ENCODE measurements around the gene ULK1. TPM values are rescaled to one million over a fixed set of nuclear protein-coding genes. Genes with fewer than 3 reads are reported as not detected.
A peak's percentile ranks its signal among the peaks of the same experiment; 100 is the strongest.

ULK1 gene
- total and polyA plus RNA-seq, 2 experiments from 2014 or later = 8.4 to 33.8 TPM

DNA sequence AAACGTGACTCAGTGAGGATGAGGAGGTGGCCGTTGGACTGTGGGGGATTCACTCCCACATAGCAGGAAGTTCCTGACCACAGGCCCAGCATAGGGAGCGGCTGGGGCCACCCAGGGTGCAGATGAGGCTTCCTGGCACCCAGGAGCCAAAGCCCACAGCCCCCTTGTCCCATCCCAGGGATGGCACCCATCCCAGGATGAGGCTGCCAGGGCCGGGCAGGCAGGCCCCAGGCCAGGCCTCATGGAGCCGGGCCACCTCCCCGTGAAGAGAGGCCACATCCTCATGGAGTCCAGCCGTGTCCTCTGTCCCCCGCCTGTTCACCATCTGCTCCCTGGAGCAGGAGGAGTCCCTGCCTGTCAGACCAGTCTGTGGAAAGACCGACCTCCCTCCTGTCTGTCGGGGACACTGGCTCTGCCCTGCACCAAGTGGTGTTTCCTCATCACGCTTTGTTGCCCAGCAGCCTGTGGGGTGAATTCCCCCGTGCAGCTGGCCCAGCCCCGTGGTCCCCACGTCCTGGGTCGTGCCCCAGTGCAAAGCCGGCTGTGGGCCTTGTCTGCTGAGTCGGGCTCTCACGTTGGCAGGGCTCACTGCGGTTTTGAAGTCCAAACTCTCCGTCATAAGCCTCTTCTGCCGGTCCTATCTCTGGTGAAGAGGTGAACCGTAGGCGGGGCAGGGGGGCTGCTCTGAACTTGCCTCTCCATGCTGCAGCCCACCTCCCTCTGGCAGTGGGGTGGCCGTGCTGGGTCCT, 41.7 kb upstream of the ULK1 start:
- no peaks in the 10 kb centered on the region for H3K36me3 ChIP-seq (ENCODE audit: insufficient read depth)
- no peaks in the 10 kb centered on the region for H3K27me3 ChIP-seq (ENCODE audit: insufficient read depth)
- no peak overlapping the region for H3K4me2 ChIP-seq
- H3F3A ChIP-seq (replicated peaks; ENCODE audit: low read depth) = peaks cover 22% of the 10 kb centered on the region
- H3K27ac ChIP-seq (ENCODE audit: low read depth) = no peak overlapping the region
- ATAC-seq (no peak), DNase-seq (ENCODE audit: low spot score) (no peak)
- peaks cover 11% of the 10 kb centered on the region for H3K4me1 Mint-ChIP-seq
- H3K4me1 ChIP-seq (ENCODE audit: insufficient read depth) = no peaks in the 10 kb centered on the region
- peaks cover 34% of the 10 kb centered on the region for H3K27me3 Mint-ChIP-seq (ENCODE audit: insufficient read depth, low read depth, poor library complexity)
- H3K9me2 ChIP-seq (ENCODE audit: insufficient read depth) = no peaks in the 10 kb centered on the region
- H3K9me3 Mint-ChIP-seq = peaks cover 6% of the 10 kb centered on the region; the same call in 1 of the 3 replicates
- H3K4me3 ChIP-seq = no peak overlapping the region
- H2AFZ ChIP-seq = no peak overlapping the region
- no peaks in the 10 kb centered on the region for H4K20me1 ChIP-seq (replicated peaks; ENCODE audit: insufficient read depth)
- peak overlapping the region; percentile 80; the same call in 1 of the 2 replicates for H3K27ac Mint-ChIP-seq
- H3K79me2 ChIP-seq (replicated peaks; ENCODE audit: insufficient read depth) = no peaks in the 10 kb centered on the region
- no peak for TF ChIP-seq CREB1 (CRISPR knock-in tag; IDR thresholded peaks at IDR 0.05; ENCODE audit: low read depth)
- peak; percentile 41; the same call in 1 of the 2 replicates for TF ChIP-seq POLR2AphosphoS5 (IDR thresholded peaks at IDR 0.05; ENCODE audit: low read depth)
- peaks cover 20% of the 10 kb centered on the region for H3K36me3 Mint-ChIP-seq (ENCODE audit: low read depth)
- no peak overlapping the region for H3K4me3 Mint-ChIP-seq

DNA sequence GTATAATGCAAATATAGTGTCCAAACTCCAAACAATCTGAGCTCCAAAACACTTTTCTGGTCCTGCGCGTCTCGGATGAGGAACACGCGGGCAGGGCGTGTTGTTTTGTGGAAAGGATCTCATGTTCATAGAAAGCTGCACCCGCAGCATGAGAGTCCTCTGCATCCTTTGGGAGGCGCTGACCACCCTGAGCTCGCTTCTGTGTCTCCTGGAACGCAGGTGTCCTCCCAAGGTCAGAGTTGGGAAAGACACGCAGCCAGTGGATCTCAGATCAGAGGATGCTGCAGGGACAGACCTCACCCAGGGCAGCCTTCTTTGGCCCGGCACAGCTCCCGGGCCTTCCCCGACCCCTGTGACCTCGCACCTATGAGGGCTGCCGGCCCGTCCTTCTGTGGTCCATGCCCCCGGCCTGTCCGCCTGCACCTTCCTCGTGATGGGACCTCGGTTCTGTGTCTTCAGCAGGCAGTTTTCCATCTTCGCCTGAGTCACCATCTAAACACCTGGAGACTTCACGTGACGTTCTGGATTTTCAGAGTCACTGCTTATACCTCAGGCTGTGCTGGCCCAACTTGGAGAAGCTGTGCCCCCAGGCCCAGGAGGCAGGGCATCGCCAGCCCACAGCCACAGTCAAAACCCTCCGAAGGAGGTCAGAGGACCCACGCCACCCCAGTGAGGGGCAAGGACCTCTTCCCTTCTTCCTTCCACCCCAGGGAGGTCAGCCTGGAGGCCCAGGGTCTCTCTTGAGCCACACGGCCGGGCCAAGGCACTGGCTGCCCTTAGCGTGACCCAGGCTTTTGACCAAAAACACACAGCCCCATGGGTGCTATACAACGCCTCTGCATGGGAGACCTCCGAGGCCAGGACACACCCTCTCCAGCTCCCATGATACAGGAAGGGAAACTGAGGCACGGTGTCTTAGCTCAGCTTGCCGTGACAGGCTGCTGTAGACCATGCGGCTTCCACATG, 40.3 kb upstream of the ULK1 start:
- Mint-ChIP-seq H3K27ac (no peak overlapping the region), H3K27me3 (ENCODE audit: insufficient read depth, low read depth, poor library complexity) (peaks cover 41% of the 10 kb centered on the region), H3K4me3 (no peak overlapping the region), H3K36me3 (ENCODE audit: low read depth) (peaks cover 11% of the 10 kb centered on the region), H3K4me1 (peaks cover 16% of the 10 kb centered on the region), H3K9me3 (peaks cover 6% of the 10 kb centered on the region; the same call in 1 of the 3 replicates)
- Histone ChIP-seq H3K4me3 (no peak overlapping the region), H2AFZ (no peak overlapping the region), H4K20me1 (replicated peaks; ENCODE audit: insufficient read depth) (no peaks in the 10 kb centered on the region), H3K27ac (ENCODE audit: low read depth) (no peak overlapping the region), H3K27me3 (ENCODE audit: insufficient read depth) (no peaks in the 10 kb centered on the region), H3K4me2 (no peak overlapping the region), H3F3A (replicated peaks; ENCODE audit: low read depth) (peaks cover 24% of the 10 kb centered on the region), H3K9me2 (ENCODE audit: insufficient read depth) (no peaks in the 10 kb centered on the region), H3K36me3 (ENCODE audit: insufficient read depth) (no peaks in the 10 kb centered on the region), H3K4me1 (ENCODE audit: insufficient read depth) (no peaks in the 10 kb centered on the region), H3K79me2 (replicated peaks; ENCODE audit: insufficient read depth) (no peaks in the 10 kb centered on the region)
- peak; percentile 11 for ATAC-seq
- no peak for DNase-seq (ENCODE audit: low spot score)
- TF ChIP-seq, protein P1, sequence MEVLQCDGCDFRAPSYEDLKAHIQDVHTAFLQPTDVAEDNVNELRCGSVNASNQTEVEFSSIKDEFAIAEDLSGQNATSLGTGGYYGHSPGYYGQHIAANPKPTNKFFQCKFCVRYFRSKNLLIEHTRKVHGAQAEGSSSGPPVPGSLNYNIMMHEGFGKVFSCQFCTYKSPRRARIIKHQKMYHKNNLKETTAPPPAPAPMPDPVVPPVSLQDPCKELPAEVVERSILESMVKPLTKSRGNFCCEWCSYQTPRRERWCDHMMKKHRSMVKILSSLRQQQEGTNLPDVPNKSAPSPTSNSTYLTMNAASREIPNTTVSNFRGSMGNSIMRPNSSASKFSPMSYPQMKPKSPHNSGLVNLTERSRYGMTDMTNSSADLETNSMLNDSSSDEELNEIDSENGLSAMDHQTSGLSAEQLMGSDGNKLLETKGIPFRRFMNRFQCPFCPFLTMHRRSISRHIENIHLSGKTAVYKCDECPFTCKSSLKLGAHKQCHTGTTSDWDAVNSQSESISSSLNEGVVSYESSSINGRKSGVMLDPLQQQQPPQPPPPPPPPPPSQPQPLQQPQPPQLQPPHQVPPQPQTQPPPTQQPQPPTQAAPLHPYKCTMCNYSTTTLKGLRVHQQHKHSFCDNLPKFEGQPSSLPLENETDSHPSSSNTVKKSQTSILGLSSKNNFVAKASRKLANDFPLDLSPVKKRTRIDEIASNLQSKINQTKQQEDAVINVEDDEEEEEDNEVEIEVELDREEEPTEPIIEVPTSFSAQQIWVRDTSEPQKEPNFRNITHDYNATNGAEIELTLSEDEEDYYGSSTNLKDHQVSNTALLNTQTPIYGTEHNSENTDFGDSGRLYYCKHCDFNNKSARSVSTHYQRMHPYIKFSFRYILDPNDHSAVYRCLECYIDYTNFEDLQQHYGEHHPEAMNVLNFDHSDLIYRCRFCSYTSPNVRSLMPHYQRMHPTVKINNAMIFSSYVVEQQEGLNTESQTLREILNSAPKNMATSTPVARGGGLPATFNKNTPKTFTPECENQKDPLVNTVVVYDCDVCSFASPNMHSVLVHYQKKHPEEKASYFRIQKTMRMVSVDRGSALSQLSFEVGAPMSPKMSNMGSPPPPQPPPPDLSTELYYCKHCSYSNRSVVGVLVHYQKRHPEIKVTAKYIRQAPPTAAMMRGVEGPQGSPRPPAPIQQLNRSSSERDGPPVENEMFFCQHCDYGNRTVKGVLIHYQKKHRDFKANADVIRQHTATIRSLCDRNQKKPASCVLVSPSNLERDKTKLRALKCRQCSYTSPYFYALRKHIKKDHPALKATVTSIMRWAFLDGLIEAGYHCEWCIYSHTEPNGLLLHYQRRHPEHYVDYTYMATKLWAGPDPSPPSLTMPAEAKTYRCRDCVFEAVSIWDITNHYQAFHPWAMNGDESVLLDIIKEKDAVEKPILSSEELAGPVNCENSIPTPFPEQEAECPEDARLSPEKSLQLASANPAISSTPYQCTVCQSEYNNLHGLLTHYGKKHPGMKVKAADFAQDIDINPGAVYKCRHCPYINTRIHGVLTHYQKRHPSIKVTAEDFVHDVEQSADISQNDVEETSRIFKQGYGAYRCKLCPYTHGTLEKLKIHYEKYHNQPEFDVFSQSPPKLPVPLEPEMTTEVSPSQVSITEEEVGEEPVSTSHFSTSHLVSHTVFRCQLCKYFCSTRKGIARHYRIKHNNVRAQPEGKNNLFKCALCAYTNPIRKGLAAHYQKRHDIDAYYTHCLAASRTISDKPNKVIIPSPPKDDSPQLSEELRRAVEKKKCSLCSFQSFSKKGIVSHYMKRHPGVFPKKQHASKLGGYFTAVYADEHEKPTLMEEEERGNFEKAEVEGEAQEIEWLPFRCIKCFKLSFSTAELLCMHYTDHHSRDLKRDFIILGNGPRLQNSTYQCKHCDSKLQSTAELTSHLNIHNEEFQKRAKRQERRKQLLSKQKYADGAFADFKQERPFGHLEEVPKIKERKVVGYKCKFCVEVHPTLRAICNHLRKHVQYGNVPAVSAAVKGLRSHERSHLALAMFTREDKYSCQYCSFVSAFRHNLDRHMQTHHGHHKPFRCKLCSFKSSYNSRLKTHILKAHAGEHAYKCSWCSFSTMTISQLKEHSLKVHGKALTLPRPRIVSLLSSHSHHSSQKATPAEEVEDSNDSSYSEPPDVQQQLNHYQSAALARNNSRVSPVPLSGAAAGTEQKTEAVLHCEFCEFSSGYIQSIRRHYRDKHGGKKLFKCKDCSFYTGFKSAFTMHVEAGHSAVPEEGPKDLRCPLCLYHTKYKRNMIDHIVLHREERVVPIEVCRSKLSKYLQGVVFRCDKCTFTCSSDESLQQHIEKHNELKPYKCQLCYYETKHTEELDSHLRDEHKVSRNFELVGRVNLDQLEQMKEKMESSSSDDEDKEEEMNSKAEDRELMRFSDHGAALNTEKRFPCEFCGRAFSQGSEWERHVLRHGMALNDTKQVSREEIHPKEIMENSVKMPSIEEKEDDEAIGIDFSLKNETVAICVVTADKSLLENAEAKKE (CRISPR knock-in tag; IDR thresholded peaks at IDR 0.05) = no peak
- TF ChIP-seq, protein P2, sequence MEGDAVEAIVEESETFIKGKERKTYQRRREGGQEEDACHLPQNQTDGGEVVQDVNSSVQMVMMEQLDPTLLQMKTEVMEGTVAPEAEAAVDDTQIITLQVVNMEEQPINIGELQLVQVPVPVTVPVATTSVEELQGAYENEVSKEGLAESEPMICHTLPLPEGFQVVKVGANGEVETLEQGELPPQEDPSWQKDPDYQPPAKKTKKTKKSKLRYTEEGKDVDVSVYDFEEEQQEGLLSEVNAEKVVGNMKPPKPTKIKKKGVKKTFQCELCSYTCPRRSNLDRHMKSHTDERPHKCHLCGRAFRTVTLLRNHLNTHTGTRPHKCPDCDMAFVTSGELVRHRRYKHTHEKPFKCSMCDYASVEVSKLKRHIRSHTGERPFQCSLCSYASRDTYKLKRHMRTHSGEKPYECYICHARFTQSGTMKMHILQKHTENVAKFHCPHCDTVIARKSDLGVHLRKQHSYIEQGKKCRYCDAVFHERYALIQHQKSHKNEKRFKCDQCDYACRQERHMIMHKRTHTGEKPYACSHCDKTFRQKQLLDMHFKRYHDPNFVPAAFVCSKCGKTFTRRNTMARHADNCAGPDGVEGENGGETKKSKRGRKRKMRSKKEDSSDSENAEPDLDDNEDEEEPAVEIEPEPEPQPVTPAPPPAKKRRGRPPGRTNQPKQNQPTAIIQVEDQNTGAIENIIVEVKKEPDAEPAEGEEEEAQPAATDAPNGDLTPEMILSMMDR (conservative IDR thresholded peaks at IDR 0.05; ENCODE audit: low read depth in 2 of 2) = peak in 1 of 2 experiments; percentile 48; a peak in 2 of 4 replicates
